ENCODE results near the gene C1QTNF2.

GRCh38 chr5:160371294-160371693 is 868 bp upstream of the C1QTNF2 start:
- TF ChIP-seq CTCF (IDR thresholded peaks at IDR 0.05) (no peak), POLR2A (IDR thresholded peaks at IDR 0.05) (no peak)
